ENCODE measurements around the gene RASGRP4. TPM values are rescaled to one million over a fixed set of nuclear protein-coding genes. Genes with fewer than 3 reads are reported as not detected.

The RASGRP4 gene
- polyA plus RNA-seq, 1 donor from 2014 or later: 0.25 TPM

DNA sequence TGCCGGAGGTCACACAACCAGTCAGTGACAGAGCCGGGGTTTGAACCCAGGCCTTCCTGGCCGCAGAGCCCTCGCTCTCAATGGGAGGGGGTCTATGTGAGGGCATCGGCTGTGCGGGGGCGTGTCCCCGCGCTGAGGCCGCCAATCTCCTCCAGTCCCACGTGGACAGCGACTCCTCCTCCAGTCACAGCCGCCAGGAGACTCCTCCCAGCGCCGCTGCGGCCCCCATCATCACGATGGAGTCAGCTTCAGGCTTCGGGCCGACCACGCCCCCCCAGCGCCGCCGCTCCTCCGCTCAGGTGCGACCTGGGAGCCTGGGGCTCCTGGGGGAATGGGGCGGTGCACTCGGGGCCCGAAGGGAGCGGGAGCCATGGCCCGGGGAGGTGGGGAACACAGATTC lies 31.5 kb downstream of the RASGRP4 start:
- H3K27me3 Mint-ChIP-seq: peaks cover 29% of the 10 kb centered on the region
- H3K9me3 Mint-ChIP-seq: no peaks in the 10 kb centered on the region
- peak overlapping the region in 3 of 4 donors; percentile 0 to 69 (median 13) for H3K4me3 Mint-ChIP-seq
- peaks cover 8 to 11% (median 8%) of the 10 kb centered on the region in 3 donors for H3K4me1 Mint-ChIP-seq
- H3K36me3 Mint-ChIP-seq: no peaks in the 10 kb centered on the region
- H3K27ac Mint-ChIP-seq: peak overlapping the region in 1 of 3 donors; percentile 83

DNA sequence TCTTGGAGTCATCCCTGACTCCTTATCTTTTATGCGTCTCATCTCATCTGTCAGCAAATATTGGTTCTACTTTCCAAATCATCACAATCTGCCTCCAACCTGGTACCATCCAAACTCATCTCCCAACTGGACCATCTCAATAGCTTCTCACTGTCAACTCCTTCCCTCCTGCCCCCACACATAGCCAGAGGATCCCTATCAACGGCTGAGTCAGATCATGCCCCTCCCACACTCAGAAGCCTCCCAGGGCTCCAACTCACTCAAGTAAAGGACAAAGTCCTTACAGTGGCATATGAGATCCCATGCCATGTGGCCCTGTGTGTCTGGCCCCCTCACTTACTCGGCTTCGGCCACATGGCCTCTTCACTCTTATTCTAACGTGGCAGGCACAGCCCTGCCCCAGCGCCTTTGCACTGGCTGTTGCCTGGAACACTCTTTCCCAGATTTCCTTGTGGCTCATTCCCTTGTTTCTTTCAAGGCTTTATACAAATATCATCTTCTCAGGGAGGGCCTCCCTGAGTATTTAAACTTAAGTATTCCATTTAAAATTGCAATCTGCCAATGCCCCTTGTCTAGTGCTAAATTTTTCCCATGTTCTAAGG lies 33.2 kb downstream of the RASGRP4 start:
- Mint-ChIP-seq H3K27me3 (peaks cover 31% of the 10 kb centered on the region), H3K4me3 (peak overlapping the region in 1 of 4 donors; percentile 19), H3K4me1 (peaks cover 12 to 16% (median 13%) of the 10 kb centered on the region in 3 donors), H3K36me3 (no peaks in the 10 kb centered on the region), H3K27ac (peak overlapping the region in 1 of 3 donors; percentile 2), H3K9me3 (no peaks in the 10 kb centered on the region)

DNA sequence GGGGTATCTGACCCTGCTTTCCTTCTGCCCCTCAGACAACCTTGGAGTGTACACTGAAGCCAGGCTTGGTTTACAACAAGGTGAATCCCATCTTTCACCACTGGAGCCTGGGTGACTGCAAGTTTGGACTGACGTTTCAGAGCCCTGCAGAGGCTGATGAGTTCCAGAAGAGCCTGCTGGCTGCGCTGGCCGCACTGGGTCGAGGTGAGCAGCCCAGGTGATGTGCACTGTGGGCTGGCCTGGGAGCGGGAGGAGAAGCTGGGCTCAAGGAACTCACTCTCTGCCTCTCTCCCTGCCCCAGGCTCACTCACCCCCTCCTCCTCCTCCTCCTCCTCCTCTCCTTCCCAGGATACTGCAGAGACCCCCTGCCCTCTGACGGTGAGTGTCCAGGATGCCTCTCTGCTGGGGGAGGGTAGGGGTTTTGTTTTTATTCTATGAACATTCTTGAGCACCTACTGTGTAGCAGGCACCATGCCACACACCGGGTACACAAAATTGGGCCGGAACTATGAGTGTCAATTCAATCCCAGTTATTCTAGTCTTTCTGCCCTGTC lies 34.0 kb downstream of the RASGRP4 start:
- peaks cover 16 to 19% (median 16%) of the 10 kb centered on the region in 3 donors for H3K4me1 Mint-ChIP-seq

DNA sequence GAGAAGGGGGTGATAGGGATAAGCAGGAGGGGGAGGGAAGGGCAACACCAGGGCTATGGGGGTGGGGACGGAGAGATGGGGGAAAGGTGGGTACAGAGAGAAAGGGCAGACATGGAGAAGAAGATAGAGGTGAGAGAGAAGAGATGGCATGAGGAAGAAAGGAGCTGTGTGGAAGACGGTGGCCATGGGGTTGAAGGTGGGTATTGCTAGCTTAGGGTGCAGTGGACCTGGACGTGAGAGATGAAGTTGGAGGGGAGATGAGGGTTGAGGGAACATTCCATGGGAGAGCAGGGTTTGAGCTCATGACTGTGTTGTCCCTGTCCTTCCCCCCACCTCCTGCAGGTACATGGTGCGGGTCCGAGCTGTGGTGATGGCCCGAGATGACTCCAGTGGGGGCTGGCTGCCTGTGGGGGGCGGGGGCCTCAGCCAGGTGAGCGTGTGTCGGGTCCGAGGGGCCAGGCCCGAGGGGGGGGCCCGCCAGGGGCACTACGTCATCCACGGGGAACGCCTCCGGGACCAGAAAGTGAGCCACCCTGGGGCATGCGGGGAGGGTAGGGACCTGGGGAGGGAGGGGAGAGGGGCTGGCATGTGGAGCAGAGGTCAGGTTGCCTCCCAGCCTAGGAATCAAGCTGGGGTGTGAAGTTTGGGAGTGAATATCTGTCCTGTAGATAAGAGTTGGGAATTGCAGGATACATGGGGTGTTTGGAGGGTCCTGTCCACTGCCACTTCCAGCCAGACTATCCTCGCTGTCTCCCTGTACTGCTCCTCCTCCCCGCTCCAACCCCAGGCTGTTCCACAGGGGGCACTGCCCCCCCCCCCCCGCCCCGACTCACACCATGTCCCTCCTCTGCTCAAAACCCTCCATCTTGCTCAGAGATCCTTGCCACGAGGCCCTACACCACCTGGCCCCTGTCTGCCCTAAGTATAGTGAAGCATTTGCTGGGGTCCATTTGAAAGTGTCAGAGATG lies 35.8 kb downstream of the RASGRP4 start:
- Mint-ChIP-seq H3K27ac (peak overlapping the region in 2 of 3 donors; percentile 19 to 90), H3K4me3 (peak overlapping the region in 3 of 4 donors; percentile 36 to 67 (median 47)), H3K4me1 (peaks cover 10 to 19% (median 16%) of the 10 kb centered on the region in 3 donors), H3K9me3 (no peaks in the 10 kb centered on the region), H3K36me3 (no peaks in the 10 kb centered on the region), H3K27me3 (peaks cover 25% of the 10 kb centered on the region)

More for the DNA sequence above, 34.0 kb downstream of the RASGRP4 start:
- Mint-ChIP-seq H3K27me3 (peaks cover 31% of the 10 kb centered on the region), H3K9me3 (no peaks in the 10 kb centered on the region), H3K4me3 (no peak overlapping the region), H3K36me3 (no peaks in the 10 kb centered on the region), H3K27ac (no peak overlapping the region)

DNA sequence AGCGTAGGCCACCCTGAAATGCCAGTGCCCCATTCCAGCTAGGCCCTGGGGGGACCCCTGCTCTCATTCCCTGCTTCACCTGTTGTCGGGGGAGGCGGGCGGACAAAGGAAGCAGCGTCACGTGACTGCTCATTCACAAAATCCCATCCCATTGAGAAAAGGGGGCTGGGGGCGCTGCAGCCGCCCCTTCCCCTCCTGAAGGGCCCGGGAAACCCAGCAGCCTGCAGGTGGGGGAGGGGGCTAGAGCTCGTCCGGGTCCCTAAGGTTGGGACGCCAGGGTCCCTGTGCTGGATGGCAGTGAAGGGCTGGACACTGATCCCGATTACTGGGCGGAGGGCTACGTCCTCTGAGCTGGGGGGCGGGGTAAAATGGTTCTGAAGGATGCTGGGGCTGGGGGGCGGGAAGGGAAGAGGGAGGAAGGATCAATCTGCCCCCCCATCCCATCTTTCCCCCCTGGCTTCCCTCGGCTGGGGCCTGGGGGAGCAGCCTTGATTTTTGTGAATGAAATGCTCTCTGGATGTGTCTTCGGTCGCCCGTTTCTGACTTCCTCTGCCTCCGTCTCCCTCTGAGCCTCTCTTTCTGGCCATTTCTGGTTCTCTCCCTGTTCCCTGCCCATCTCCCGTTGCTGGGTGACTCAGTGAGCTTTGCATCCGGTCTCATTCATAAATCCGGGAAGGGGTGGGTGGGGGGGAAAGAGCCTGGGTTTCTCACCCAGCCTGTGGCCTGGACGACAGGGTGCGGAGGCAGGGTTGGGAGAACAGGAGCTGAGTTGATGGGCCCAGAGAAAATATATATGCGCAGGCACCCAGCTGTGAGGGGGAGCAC lies 36.7 kb downstream of the RASGRP4 start:
- peak overlapping the region in 1 of 3 donors; percentile 90 for H3K27ac Mint-ChIP-seq
- H3K4me3 Mint-ChIP-seq: peak overlapping the region in 2 of 4 donors; percentile 67 to 87
- no peaks in the 10 kb centered on the region for H3K9me3 Mint-ChIP-seq
- peaks cover 1% of the 10 kb centered on the region for H3K36me3 Mint-ChIP-seq
- peaks cover 5 to 16% (median 13%) of the 10 kb centered on the region in 3 donors for H3K4me1 Mint-ChIP-seq
- peaks cover 29% of the 10 kb centered on the region for H3K27me3 Mint-ChIP-seq

DNA sequence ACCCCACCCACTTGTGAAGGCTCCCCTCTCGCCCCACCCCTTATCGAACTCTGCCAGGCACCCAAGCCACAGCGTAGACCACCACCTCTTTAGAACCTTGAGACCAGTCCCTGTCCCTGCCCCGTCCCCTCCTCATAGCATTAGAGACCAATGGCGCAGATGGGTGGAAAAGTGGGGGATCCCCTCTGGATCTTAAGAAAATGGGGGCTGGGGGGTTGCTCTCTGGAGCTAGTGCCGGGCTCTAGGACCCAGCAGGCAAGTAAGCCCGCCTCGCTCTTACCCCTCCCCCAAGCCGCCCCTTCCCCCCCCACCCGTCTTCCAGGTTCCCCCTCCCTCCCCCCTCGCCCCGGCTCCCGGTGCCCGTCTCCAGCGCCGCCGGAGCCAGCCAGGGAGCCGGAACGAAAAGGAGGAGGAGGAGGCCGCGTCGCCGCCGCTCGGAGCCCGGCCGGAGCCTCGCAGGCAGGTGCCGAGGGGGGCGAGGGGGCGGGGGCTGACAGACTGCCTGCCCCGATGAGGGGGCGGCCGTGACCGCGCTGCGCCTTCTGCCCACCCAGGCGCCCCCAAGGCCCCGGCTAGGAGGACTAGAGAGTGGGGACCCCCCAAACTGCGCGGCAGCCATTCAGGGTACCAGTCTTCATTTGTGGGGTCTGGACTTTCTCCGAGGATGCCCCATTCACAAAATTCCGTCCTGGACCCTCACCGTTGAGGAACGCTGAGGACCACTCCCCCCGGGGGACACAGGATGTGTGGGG lies 37.5 kb downstream of the RASGRP4 start, which contains the start of gene SPRED3:
Gene SPRED3, plus strand, starts transcription at position 349 of the 752 bp plus-strand sequence. CDS start 1,606 bp downstream, outside the sequence.
- Mint-ChIP-seq H3K9me3 (no peaks in the 10 kb centered on the region), H3K36me3 (peaks cover 3% of the 10 kb centered on the region), H3K4me1 (peaks cover 5 to 12% (median 10%) of the 10 kb centered on the region in 3 donors), H3K27me3 (peaks cover 29% of the 10 kb centered on the region), H3K4me3 (peak within 1 kb of the TSS; percentile 71 to 95 (median 88)), H3K27ac (peak within 1 kb of the TSS in 2 of 3 donors; percentile 24 to 59)

DNA sequence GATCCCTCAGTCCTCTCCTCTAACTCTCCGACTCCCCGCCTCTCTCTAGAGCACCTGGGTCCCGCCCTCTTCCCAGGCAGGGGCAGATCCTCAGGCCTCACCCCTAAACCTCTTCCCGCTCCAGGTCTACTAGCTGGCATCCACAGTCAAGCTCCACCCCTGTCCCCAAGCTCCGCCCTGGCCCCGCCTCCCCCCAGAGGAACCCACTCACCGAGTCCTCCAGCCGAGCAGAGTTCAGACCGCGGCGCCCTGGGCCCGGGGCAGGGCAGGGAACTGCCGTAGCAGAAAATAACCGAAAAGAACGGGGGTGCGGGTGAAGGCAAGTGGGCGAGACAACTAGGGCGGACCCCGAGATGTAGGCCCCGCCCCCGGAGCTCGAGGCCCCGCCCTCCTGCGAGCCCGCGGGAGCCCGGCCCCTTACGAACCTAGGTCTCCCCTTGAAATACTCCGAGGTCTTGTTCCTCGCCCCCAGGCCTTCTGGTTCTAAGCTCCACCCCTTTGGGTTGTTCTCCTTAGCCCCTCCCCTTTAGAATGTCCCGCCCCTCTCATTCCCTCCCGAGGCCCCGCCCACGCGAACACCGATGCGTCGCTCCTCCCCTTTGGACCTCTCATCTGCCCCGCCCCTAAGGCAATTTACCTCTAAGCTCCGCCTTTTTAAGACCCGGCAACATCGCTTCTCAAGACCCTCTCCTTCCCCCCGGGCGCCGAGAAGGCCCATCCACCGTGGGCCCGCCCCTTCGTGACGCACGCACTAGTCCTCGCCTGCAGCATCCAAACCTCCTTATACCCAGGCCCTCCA lies 38.3 kb downstream of the RASGRP4 start, which contains the start of gene GGN:
Gene GGN, minus strand, starts transcription at position 485 of the 799 bp plus-strand sequence. CDS start 773 bp downstream, outside the sequence.
- Mint-ChIP-seq H3K27me3 (peaks cover 29% of the 10 kb centered on the region), H3K4me1 (peaks cover 5 to 12% (median 12%) of the 10 kb centered on the region in 3 donors), H3K9me3 (no peaks in the 10 kb centered on the region), H3K4me3 (peak within 1 kb of the TSS; percentile 71 to 95 (median 88)), H3K27ac (peak within 1 kb of the TSS in 2 of 3 donors; percentile 24 to 59), H3K36me3 (peaks cover 7% of the 10 kb centered on the region)

DNA sequence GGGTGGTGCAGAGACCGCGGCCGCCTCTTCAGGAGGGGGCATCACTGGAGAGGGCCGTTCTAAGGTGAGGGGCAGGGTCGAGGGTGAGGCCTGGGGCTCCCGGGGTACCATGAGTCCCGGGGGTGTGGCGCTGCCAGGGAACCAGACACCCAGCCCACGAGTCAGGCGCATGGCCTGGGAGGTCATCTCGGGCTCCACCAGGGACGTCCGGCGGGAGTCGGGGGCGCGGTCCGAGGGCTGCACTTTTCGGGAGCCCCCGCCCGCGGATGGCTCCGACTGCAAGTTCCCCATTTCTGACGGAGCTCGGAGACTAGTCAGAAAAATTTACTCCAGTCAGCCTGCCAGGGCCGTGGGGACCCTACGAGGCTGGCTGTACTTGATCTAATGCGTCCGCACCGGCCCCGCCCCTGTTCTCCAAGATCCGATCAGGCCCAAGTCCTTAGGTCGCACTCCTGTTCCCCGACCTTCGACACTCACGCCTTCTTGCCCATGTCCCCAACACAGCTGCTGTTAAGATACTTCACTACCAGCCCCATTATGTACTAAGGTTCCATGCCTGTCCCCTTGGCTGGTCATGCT lies 39.0 kb downstream of the RASGRP4 start:
- H3K36me3 Mint-ChIP-seq: peaks cover 12% of the 10 kb centered on the region
- peak overlapping the region in 2 of 3 donors; percentile 13 to 59 for H3K27ac Mint-ChIP-seq
- H3K4me3 Mint-ChIP-seq: peak overlapping the region; percentile 71 to 95 (median 88)
- peaks cover 5 to 12% (median 10%) of the 10 kb centered on the region in 3 donors for H3K4me1 Mint-ChIP-seq
- H3K27me3 Mint-ChIP-seq: peaks cover 31% of the 10 kb centered on the region
- no peaks in the 10 kb centered on the region for H3K9me3 Mint-ChIP-seq

DNA sequence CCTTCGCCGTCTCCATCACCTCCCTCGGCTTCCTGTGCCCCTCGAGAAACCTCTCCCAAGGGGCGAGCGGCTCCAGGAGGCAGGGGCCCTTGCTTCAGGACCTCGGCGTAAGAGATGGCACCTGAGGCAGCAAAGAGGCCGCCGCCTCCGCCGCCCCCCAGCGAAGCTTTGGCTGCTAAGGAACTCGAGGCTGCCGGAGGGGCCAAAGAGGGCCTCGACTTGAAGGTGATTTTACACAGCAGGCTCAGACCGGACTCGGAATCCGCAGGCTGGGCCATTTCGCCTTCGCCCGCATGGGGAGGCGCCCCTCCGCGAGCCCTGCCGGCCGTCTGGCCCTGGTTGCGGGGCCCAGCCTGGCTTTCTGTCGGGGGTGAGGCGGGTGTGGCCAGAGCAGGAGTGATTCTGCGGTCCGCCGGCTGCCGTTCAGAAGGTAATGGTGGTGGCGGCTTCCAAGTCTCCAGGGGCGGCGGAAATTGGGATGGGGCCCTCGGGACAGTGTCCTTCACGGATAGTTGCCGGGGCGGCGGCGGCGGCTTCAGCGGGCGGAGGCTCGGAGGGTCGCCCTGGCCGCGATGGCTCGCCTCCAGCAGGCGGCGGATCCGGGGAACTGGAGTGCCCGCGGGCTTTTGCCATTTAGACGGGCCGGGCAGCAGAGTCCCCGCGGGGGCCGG lies 39.6 kb downstream of the RASGRP4 start:
- H3K27me3 Mint-ChIP-seq: peaks cover 31% of the 10 kb centered on the region
- no peaks in the 10 kb centered on the region for H3K9me3 Mint-ChIP-seq
- H3K4me1 Mint-ChIP-seq: peaks cover 5 to 13% (median 12%) of the 10 kb centered on the region in 3 donors
- peaks cover 17% of the 10 kb centered on the region for H3K36me3 Mint-ChIP-seq
- H3K27ac Mint-ChIP-seq: no peak overlapping the region
- peak overlapping the region in 1 of 4 donors; percentile 77 for H3K4me3 Mint-ChIP-seq

DNA sequence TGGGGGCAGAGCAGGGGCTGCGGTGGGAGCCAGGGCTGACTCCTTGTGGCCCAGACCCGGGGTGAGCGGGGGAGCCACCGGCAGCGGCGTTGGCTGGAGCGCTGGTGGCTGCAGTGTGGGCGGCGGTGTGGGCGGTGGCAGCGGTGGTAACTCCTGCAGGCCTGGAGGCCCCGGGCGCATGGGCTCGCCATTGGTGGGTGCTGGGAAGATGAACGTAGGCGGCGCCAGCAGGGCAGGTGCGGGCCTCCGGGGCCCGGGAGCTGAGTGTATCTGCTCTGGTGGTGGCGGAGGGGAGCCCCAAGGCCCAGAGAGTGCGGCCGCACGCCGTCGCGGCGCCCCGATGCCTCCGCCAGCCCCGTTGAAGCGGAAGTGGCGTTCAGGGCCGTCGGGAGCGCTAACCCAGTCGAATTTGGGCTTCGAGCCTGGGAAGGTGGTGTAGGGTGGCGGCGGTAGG lies 40.2 kb downstream of the RASGRP4 start:
- Mint-ChIP-seq H3K27ac (no peak overlapping the region), H3K36me3 (peaks cover 21% of the 10 kb centered on the region), H3K4me1 (peaks cover 5 to 13% (median 12%) of the 10 kb centered on the region in 3 donors), H3K27me3 (peaks cover 29% of the 10 kb centered on the region), H3K4me3 (peak overlapping the region in 2 of 4 donors; percentile 41 to 77), H3K9me3 (no peaks in the 10 kb centered on the region)

DNA sequence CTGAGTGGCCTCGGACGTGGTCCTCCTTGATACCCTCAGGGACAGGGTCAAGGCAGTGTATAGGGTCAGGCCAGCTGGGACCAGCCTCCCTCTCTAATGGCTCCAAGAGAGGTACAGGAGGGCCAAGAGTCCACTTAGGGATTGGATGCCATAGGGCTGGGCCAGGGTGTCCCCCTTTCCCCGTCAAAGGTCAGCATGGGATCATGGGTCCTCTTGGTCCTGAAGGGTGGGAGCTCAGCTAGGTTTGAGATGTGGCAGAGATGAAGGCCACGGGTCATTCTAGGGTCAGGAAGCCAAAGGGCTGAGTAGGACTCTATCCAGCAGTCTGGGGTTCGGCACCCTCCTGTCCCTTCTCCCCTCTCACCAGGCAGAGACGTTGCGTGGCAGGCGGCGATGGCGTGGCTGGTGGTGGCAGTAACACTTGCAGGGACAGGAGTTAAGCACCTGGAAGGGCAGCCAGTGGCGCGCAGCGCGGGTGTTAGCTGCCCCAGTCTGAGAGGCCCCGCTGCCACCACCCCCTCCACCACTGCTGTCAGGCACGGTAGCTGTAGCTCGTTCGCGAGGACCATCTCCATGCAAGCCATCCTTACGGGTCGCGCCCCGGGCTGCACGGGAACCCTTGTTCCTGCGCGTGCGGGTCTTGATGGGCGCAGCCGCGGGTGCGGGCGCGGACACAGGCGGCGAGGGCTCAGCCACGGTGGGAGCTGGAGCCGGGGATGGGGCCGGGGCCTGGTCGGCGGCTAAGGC lies 40.8 kb downstream of the RASGRP4 start:
- Mint-ChIP-seq H3K36me3 (peaks cover 21% of the 10 kb centered on the region), H3K27me3 (peaks cover 27% of the 10 kb centered on the region), H3K4me1 (peaks cover 5 to 13% (median 12%) of the 10 kb centered on the region in 3 donors), H3K9me3 (no peaks in the 10 kb centered on the region), H3K27ac (peak overlapping the region in 1 of 3 donors; percentile 71), H3K4me3 (peak overlapping the region in 2 of 4 donors; percentile 43 to 81)
